Measurements from ENCODE around the gene PARD3.
"Not testable (repeated sequence)": the region's sequence is repeated elsewhere in the genome, so short reads cannot be mapped to it uniquely, and the experiment has no call there.

PARD3 gene

DNA sequence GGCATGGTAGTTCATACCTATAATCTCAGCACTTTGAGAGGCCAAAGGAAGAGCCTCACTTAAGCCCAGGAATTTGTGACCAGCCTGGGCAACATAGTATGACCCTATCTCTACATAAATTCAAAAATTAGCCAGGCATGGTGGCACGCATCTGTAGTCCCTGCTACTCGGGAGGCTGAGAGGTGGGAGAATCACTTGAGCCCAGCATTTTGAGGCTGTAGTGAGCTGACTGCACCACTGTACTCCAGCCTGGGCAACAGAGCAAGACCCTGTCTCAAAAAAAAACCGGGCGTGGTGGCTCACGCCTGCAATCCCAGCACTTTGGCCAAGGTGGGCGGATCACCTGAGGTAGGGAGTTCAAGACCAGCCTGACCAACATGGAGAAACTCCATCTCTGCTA, 19.8 kb downstream of the PARD3 start:
- DNase-seq = no peak

DNA sequence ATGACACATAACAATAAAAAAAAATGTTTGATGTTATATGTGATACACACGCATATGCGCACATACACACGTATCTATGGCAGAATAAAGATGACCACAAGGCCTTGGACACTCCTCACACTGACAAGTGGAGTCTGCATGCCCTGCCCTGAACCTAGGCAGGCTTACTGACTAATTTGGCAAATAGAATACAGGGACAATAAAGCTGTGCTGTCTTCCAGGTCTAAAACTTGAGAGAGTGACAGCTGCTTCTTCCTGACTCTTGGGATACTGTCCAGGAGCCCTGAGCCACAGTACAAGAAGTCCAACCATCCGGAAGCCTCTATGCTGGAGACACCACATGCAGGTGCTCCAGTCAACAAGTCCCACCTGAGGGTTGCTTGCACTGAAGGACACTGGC, 20.3 kb downstream of the PARD3 start:
- DNase-seq = no peak

DNA sequence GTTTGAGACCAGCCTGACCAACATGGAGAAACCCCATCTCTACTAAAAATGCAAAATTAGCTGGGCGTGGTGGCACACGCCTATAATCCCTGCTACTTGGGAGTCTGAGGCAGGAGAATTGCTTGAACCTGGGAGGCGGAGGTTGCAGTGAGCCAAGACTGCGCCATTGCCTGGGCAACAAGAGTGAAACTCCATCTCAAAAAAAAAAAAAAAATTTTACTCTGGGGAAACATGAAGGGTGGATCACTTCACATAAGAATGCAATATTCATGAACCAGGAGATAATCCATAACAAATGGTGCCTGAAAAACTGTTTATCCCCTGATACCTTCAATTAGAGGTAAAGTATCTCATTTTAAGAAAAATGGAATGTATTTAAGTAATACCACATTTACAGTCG, 21.5 kb downstream of the PARD3 start:
- not testable (repeated sequence) for DNase-seq

DNA sequence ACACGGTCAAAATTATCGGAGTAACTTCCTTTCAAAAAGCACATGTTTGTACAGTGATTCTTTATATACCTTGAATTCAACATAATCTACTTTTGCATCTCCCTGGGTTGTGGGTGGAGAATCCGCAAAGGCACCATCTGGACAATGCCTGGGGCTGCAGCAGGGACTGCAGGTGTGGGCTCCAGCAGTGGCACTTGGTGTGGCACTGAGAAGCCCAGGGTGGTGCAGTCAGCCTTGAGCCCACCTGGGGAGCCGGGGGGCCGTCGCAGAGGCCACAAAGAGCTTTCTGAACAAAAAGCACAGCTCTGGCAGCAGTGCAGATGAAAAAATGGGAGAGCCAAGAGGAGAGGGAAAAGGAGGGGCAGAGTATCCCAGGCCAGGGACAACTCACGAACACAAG, 22.2 kb downstream of the PARD3 start:
- DNase-seq = no peak

DNA sequence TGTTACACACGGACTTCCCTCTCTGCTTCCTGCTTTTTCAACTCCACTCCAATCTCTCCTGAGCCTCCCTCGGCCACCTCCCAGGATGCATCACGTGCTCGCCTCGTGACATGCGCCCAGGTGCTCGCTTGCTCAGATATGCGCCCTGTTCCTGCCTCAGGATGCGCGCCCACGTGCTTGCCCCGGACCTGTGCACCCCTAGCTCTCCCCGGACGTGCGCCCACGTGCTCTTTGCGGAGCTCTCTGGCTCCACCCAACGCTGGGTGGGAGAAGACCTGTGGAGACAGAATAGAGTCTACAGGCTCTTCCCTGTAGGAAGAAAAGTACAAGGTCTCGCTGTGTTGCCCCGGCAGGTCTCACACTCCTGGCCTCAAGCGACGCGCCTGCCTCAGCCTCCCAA, 23.1 kb downstream of the PARD3 start:
- DNase-seq = no peak

DNA sequence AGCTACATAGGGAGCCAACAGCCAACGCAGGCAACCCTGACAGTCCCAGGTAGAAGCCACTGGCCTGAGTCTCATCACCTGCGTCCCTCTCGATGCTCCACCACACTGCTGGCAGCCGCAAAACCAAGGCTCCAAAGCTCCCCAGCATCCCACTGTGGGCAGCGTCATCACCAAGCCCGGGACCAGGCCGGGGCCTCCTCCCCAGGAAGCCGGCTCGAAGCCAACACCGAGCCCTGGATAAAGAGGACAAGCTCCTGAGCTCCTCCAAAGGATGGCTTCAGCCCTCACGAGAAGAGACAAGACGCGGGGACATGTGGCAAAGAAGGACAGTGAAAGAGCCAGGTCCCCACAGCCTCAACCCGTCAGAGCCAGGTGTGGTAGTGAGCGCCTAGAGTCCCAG, 23.9 kb downstream of the PARD3 start:
- no peak for DNase-seq

DNA sequence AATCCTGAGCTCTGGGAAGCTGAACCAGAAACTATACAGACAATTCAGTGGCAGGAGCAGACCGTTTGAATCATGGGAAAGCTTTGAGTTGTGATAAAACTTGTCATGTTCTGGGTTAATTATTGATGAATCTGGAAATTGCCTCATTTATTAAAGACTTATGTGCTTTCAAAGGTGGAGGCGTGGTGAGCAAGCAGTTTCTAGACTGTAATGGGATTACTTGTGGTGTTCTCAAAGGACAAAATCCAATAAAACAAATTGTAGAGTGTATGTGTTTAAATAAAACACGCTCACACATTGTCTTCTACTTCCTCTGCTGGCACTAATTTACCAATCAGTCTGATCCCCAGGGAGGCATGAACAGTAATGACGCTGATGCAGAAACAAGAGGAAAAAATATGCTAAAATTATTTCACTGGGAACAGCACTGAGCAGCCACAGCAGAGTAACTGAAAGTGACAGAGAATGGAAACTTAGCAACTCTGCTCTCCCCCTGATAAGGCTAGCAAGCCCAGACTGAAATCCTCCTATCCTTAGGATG, 25.1 kb downstream of the PARD3 start:
- no peak for DNase-seq

DNA sequence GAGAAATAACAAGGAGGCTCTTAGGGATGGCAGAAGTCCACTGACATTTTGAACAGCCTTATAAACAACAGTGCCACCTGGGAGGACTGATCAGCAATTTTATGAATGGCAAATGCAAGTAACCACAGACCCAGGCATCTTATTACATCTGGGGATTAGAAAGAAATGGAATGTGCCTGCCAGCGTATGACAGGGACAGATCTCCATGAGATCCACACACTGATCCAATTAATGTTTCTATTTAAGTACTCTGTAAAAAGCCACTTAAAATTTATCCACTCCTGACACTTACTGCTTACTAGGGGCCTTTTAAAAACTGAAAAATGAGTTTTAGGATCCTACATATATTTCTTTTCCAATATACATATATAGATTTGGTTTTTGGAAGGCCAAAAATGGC, 28.6 kb downstream of the PARD3 start:
- DNase-seq = no peak

DNA sequence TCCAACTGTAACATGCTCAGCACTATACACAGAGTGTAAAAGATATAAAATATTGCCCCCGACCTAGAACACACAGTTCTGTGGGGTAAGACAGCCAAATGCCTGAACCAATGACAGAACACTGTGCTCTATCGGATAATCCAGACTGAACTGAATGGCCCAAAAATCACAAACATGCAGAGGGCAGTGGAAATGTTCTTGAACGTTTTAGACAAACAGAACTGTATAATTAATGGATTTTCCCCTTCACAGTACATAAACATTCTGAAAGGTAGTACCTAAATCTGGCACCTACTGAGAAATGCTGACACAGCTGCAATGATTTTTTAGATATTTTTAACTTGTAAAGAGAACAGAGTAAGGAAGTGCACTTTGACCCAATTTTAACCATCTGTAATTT, 33.4 kb downstream of the PARD3 start:
- no peak for DNase-seq

DNA sequence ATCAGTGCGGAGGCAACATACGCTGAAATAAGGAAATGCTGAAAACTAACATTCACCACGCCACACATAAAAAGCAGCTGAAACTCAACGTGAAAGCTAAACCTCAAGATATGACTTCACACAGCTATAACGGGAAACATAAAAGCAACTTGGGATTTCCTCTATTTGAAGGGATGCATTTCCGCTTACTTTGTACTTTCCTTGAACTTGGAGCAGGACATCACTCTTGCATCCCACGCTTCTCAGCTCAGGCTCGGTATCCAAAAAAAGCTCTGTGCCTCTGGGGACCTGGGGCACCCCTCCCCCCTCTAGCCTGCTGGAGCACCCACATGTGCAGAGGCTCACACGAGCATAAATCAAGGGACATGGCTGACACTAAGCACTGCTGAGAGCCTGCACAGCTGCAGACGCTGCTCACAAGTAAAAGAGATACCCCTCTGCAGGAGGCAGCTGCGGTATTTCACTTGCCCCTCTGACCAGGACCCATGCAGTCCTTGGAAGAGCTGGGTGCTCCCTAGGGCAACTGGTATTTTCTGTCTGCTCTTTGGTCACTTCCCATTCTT, 34.2 kb downstream of the PARD3 start:
- DNase-seq = no peak

DNA sequence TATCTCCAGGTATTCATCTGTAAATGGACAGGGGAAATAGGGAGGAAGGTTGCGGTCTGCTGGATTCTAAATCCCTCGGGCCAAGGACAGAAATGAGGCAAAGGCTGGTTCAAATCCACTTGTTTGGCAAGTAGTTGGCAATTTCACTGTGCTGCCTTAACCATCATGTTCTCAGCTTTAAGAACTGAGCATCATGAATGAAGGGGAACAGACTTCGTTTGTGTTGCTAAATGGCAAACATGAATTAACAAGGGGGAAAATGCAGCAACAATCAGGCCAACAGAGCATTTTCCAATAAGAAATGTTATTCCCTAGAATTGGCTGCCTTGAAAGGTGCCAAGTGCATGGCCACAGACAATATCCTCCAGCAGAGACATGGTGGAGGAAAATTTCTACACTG, 36.9 kb downstream of the PARD3 start:
- no peak for DNase-seq

DNA sequence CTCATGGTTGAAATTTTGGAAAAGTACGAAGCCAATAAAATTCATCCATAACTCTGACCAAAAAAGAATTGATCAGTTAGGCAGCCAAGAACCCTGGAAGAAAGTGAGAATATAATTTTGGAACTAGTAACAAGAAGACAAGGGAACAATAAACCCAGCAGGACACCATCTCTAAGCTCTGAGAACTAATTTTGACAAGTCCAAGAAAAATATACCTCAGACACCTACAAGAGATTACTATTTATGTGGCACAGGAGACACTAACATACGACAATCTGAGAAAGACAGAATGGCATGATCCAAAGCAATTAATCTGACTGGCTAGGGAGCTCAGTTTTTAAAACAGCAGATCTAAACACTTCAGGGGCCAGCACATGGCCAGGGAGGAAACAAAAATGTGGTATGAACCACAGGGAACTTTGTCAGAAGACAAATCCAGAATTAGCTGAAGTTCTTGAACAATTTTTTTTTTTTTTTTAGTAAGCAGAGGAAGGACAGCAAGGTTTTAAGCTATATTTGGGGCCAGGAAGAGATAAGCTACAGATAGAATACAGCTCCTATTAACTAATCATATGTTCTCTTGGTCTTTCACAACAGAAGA, 38.9 kb downstream of the PARD3 start:
- no peak for DNase-seq

DNA sequence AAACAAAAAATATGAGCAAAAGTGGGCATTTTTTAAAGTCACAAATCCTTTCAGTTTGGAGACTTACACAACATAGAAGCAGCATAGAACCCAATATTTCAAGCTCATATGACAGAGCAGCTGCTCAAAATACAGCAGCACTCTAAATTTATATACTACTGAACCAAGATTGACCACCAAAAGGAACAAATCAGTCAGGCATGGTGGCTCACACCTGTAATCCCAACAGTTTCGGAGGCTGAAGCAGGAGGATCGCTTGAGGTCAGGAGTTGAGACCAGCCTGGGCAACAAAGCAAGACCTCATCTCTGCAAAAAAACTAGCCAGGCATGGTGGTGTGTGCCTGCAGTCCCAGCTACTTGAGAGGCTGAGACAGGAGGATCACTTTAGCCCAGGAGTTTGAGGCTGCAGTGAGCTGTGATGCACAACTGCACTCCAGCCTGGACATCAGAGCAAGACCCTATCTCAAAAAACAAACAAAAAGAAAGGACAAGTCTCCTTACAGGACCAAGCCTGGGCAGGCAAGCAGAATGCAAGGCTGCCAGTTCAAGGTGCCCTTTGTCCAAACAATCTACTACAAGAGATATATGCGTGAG, 40.0 kb downstream of the PARD3 start:
- DNase-seq = no peak

DNA sequence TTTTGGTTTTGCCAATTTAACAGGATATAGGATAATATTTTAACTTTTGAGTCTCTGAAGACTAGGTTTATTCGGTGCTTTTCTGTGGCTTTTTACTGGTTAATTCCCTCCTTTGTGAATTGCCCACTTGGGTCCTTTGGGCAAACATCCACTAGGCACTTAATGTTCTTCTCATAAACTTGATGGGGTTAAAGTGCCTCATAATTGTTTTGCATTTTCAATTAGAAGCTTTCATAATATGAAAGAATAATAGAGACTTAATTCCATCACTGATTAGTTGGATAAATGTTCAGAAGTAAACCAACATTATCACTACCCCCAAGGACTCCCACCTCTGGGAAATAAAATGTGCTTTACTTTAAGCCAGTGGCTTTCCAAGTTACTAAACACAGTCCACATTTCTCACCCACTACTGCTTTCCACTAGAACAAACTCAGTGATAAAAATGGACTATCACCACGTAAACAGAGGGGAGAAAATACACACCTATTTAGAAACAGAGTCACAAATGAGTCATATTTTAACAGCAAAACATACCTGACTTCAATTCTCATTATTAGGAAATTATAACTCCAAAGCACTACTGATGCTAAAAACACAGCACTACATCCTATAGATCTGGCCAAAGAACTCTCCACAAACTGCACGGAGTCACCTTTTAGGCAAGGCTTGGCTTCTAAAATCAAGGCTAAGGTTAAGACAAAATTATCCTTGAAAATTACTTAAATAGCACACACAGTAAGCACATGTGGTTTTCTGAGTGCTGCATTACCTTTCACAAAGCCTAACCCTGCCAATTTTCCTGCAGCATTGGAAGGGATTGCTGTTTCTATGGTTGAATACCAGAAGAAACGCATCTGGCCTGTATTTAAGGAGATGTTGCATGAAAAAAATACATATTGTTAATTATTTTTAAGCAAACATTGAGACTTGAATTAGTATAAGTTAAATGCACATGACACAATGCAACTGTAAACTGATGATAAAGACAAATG, 41.2 kb downstream of the PARD3 start:
- no peak for DNase-seq

DNA sequence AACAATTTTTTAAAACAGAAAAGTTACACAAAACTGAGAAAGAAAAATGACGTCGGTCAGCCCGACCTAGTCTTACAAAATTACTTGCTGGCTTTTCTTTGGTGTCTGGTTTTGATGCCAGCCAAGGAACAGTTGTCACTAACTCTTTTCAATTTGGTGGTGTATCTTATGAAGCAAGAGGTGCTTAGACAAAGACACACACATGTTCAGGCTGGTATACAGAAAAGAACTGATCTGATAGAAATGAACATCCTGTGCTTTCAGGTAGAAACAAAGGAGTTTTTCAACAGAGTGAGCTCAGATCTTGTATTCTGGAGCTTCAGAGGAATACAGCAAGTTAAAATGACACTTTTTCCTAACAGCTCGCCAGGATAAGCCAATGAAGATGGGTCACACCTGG, 43.6 kb downstream of the PARD3 start:
- no peak for DNase-seq

DNA sequence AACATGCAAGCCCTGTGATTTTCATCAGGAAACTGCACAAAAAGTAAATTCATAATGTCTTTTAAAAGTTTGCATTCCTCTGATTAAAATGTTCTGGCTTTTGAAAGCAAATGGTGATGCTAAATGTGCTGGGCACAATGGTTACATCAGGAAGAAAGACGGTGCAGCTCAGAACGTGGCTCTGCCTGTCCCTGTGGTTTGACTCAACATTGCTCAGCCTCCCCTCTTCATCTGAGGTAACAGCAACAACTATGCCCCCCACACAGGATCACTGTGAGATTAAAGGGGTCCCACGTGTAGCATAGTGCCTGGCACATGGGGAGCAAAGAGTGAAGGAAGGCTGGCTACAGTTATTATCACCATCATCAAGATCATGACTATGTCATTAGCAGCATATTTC, 44.0 kb downstream of the PARD3 start:
- no peak for DNase-seq

DNA sequence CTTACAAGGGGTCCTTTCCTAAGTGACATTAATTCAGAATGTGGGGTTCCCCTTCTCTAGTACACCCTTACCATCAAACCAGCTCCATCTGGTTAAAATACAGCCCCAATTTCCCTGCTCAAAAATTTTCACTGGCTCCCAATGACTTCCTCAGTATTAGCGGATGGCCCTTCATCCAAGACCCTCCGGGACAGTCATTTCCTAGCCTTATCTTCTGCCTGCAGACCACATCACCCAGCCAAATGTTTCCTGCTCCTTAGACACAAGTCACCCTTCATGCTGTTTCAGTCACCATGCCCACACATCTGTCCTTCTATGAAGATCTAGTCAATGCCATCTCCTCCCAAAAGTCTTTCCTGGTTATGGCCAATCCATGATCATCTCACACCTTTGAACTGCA, 45.2 kb downstream of the PARD3 start:
- no peak for DNase-seq

DNA sequence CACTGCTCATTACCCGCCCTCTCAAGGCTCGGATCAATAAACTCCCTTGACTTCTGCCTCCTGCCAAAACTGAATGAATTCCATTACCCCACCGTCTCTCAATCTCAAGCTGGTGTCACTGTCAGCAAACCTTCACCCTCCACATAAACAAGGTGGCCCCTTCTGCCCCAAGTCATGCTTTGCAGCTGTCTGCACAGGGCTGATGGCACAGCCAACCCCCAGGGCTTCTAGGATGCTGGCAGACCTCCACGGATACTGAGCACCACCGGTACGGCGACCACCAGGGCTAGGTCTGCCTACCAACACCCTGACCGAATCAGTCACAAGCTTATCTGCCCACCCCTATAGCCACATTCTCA, 46.1 kb downstream of the PARD3 start:
- no peak for DNase-seq

DNA sequence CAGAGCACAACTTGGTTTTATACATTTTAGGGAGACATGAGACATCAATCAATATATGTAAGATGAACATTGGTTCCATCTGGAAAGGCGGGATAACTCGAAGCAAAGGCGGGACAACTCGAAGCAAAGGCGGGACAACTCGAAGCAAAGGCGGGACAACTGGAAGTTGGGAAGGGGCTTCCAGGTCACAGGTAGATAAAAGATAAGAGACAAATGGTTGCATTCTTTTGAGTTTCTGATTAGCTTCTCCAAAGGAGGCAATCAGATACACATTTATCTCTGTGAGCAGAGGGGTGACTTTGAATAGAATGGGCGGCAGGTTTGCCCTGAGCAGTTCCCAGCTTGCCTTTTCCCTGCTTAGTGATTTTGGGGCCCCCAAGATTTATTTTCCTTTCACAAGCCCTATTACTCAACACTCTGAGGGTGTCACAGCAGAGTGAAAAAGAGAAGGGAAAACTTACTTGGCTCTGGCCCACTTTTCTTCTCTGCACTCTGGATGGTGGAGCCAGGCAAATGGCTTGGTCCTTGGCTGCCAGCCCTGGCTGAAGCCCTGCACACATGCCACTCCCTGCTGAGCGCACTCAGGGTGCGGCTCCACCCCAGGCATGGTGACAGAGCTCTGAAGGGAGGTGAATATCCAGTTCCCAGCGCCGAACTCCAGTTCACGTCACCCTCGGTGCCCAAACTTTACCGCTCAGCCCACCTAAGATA, 46.7 kb downstream of the PARD3 start:
- no peak for DNase-seq

DNA sequence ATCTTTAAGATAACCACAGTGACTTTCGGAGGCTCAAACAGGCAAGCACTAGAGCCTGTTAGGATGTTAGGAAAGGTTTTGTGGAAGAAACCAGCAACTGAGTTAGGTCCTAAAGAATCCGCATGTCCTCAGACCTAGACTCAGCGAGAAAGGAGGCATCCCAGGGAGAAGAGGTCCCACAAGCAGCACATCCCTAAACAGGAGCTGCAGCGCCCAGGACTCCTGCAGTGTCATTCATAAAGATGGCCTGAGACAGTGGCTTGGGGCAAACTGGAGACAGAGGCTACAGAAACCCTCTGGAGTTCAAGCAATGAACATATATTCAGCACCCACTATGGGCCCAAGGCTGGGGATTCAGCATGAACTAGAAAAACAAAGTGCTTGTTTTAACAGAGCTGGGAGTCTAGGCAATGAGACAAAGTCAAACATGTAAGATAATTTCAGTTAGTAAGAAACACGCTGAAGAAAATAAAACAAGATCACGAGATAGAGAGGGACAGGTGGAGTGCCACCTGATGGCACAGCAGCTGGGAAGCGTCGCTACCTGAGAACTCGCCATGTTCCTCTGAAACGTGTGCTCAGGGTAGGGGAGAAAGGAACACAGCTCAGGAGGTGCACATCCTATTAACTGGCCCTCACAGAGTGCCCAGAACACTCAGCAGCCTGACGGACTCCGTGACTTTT, 48.1 kb downstream of the PARD3 start:
- no peak for DNase-seq

DNA sequence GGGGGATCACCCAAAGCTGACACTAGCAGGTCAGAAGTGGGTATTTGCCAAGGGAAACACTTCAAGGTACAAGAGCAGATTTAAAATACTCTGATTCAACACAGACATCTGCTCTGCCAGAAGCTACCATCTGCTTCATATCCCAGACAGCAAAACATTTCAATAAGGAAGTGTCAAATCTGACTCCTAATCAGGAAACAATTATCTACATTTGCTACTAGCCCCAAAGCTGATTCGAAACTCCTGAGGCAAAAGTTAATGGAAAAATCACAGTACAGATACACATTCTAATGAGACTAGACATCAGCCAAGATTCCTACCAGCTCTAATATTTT, 48.9 kb downstream of the PARD3 start:
- no peak for DNase-seq

DNA sequence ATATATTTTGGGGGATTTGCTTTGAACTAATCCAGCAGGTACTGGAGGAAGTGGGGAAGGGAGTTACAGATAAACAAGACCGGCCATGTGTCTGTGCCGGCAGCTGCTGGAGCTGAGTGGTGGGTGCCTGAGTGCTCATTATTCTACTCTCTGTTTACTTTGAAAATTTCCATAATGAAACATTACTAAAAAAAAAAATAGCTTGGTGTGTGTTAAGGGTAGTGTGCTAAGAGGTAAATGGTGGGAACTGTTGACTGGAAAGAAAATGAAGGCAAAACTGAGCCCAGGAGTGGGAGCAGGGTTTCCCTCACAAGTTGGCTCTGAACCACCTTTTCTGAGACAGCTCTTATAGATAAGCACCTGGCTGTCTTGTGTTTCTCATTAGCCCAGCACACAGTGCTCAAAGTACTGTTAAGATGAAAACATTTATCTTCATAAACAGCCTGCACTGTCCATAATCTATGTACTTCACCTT, 50.6 kb downstream of the PARD3 start:
- DNase-seq = no peak
